CD4-positive, alpha-beta T cell treated with Interleukin-4 for 1 hour (primary cell): ENCODE measurements around the gene CKB.

Experiments used
- DNase-seq, 2 donors: peaks; one replicate each; pipeline ENCODE4 v3.0.0-alpha.2; 2020 to 2022

The CKB gene

DNA sequence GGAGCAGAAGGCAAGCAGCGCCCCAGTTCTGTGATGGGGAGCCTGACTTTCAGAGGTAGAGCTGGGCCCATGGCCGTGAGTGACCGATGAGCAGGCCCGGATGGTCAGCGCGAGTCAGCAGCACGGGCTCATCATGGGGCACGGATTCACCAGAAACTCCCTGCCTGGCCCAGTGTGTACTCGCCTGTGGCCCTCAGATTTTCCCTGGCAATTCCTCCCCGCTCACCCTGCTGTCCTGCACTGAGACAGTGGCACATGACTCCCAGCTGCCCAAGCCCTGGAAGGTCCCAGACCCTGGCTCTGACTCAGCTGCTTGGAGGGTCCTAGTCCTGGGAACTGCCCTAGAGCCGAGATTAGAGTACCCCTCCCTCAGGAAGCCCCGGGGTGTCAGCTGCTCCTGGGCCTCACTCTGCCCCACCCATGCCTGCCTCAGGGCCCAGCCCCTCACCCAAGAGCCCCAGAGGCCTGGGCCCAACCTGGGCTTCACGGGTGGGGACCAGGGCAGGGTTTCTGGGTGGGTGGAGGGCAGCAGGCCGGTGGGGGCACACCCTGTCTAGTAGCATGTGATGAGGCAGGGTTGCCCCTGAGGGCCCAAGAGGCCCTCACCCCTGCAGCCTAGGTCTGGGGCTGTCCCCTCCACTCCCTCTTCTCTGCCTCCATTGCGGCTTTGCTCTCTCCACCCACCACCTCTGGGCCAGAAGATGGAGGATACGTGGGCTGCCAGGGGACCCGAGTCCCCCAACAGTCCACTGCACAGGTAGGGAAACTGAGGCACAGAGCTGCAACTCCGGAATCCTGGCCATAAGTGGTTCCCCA lies 14.8 kb upstream of the CKB start:
- DNase-seq: no peak

GRCh38 chr14:103536693-103537092 lies 14.1 kb upstream of the CKB start:
- no peak for DNase-seq

GRCh38 chr14:103535891-103536565 lies 13.4 kb upstream of the CKB start:
- DNase-seq: no peak

- no peak for DNase-seq
Measured at GRCh38 chr14:103535081-103535890, 12.7 kb upstream of the CKB start.

DNA sequence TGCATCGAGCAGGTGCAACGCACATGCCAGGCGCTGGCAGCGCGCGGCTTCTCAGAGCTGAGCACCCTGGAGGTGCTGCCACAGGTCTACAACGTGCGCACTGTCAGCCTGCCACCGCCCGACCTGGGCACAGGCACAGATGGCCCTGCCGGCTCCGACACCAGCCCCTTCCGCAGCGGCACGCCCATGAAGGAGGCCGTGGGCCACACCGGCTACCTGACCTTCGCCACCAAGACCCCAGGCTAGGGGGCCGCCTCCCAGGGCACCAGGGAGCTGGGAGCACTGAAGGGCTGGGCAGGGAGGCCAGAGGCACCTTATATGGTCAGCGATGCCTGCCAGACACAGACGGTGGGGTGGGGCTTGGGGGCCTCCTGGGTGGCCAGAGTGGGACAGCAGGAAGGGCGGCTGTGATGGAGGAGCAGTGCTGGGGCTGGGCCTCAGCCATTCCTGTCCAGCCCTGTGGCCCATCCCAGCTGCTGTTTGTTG lies 12.0 kb upstream of the CKB start:
- DNase-seq: no peak

DNA sequence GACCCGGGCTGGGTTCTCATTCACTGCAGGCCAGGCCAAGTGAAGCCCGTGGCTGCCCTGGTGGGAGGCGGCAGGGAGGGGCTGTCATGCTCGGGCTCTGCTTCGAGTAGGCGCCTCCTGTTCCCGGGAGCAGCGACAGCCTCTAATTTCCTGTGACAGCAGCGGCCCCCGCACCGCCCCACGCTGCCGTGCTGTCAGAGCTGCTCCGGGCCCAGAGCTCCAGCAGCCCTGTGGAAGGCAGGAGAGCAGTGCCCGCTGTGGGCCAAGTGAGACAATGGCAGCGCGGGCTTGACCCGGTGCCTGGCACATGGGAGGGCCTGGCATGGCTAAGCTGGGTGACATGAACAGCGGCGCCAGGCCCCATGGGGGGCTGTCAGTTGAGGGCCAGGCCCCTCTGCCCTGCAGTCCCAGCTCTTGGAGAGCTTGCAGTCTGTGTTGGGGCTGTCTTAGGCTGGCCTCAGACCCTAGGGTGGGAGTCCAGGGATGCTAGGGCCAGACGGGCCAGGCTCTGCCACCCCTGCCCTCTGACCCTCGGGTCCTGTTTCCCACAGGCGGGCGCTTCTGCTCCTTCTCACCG lies 11.5 kb upstream of the CKB start:
- DNase-seq: no peak

DNA sequence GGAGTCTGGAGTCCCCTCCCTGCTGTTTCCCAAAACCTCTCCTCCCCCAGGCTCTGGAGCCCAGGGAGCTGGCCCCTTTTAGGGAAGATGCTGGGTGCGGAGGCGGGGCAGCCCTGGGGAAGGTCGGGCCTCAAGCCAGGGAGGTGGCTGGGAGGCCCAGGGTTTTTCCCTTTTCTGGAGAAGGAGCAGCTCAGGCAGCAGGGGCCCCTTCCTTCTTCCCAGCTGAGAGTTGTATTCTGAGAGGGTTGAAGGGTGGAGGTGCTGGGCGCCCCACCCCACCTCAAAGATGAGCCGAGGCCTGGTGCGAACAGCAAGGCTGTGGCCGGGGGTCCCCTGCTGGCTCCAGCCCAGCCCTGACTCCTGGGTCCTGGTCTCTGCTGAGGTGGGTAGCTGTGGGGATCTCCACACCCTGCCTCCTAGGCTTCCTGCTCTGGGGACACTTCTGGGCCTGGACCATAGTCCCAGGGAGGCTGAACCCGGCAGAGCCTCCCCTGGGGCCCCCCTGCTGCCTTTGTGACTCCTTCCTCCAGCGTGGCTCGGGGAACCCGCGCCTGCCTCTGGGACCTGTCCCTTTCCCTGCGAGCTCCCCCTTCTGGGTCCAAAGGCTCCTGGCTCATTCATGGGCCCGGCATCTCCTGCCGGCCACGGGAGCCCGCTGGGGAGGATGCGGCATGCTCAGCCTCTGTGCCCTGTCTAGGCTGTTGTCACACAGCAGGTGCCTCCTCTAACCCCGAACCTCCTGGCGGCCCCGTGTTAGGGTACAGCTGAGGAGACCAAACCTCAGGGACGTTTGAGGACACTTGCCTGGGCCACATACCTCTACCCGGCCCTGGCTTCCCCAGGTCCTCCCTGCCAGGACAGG lies 10.7 kb upstream of the CKB start:
- no peak for DNase-seq

DNA sequence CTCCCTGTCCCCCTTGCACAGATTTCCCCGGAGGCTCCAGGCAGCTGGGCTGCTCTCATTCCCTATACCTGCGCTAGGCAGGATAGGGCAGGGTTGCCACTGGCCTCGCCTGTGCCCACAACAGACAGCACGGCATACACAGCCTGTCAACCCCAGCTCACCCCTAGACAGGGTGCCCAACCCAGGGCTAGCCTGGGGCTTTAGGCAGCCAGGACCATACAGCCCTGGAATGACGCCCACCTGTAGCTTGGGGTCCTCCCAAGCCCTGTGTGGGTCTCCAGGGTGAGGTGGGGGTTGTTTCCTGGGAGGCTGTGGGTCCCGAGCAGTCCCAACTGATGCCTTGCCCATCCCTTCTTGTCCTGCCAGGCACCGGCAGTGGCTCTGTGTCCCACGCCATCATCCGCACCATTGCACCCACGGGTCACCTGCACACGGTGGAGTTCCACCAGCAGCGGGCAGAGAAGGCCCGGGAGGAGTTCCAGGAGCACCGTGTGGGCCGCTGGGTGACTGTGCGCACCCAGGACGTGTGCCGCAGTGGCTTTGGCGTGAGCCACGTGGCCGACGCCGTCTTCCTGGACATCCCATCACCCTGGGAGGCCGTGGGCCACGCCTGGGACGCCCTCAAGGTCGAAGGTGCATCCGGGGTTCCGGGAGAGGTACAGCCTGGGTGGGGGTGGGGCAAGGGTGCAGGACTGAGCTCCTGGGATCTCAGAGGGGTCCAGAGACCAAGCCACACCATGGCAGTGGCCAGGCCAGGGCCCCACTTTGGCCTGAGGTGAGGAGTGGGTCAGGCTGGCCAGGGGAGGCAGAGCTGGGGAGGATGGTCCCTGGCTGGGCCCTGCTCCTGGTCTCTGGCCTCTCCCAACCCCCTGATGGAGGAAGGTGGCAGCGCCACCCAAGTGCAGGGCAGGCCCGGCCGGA lies 9.8 kb upstream of the CKB start:
- no peak for DNase-seq

- no peak for DNase-seq
Measured at GRCh38 chr14:103531421-103532215, 9.0 kb upstream of the CKB start.

DNA sequence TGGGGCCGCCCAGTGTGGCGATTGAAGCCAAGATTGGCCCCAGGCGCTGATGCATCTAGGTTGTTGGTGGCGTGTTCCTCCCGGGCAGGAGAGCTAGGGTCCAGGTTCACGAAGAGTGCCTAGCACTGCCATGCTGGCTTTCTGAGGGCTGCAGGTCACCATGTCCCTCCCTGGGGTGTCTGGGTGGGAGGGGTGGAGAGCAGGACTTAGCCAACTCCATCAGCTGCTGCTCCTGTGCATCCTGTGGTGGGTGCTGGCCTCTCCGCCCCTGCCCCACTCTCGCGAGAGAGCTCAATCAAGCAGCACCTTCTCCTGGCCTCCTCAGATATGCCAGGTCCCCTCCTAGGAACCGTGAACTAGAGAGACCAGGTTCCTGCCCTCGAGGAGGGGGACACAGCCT lies 8.2 kb upstream of the CKB start:
- DNase-seq: no peak

DNA sequence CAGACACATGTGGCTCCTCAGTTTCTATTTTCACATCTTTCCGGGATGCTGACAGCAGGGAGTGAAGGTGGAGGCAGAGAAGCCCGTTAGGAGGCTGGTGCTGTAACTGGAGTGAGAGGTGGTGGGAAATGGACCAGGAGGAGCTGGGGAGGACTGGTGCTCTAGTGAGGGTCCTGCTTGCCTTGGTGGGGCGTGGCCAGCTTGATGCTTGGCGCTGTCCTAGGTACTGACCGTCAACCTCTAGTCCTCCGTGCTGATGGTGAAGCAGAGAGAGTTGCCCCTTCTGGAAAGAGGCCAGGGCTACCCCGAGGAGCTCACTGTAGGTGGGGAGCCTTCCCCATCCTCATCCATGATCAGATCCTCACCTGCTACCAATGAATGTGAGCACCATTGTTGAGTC lies 7.8 kb upstream of the CKB start:
- DNase-seq: no peak

GRCh38 chr14:103529383-103530365 lies 7.0 kb upstream of the CKB start:
- DNase-seq: no peak

DNA sequence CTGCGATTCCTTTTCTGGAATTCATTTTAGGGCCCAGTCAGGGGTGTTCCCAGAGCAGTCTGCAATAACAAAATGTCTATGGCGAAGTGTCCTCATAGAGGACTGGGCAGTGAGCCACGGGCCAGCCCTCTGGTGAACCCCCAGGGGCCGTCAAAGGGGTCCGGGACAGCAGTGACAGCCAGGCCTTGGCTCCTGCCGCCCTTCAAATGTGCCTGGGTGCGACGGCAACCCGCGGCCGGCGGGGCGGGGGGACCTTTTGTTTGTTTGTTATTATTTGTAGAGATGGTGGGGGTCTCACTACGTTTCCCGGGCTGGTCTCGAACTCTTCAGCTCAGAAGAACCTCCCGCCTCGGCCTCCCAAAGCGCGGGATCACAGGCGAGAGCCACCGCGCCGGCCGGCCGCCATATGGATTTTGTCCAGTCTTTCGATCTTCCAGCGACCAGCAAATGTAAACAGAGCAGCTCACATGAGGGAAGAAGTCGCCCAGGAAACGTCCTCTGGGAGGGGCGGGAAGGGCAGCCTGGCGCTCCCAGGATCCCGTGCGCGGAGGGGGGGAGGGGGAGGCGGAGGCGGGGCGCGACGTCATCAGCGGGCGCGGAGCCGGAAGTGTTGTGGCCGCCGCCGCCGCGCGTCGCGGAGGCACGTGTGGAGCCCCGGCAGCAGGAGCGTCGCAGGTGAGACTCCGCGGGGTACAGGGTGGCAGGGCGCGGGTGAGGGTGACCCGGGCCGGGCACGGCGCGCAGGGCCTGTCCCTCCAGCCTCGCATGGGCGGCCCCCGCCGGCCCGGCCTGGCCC lies 6.2 kb upstream of the CKB start, which contains the start of gene TRMT61A:
Gene TRMT61A (plus strand): TSS at position 610 of the 796 bp plus-strand sequence. CDS start 783 bp downstream, outside the sequence.
- DNase-seq: peak; percentile 80 to 85

DNA sequence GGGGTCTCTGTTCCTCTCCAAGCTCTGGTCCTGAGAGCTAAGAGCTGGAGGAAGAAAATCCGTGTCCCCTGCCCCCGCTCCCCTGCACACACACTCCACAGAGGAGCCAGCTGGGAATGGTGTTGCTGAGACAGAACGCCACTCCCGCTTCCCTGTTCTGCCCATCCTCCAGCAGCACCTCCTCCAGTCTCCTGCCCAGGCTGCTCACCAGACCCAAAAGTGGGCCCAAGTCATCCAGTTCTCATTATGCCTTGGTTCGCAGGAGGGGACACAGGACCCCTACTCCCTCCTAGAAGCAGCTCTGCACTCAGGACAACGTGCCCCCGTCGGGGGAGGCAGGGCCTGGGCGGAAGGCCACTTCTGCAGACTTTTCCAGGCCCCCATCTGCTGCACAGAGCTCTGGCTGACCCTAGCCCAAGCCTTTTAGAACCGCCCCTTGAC lies 5.5 kb upstream of the CKB start:
- no peak for DNase-seq

DNA sequence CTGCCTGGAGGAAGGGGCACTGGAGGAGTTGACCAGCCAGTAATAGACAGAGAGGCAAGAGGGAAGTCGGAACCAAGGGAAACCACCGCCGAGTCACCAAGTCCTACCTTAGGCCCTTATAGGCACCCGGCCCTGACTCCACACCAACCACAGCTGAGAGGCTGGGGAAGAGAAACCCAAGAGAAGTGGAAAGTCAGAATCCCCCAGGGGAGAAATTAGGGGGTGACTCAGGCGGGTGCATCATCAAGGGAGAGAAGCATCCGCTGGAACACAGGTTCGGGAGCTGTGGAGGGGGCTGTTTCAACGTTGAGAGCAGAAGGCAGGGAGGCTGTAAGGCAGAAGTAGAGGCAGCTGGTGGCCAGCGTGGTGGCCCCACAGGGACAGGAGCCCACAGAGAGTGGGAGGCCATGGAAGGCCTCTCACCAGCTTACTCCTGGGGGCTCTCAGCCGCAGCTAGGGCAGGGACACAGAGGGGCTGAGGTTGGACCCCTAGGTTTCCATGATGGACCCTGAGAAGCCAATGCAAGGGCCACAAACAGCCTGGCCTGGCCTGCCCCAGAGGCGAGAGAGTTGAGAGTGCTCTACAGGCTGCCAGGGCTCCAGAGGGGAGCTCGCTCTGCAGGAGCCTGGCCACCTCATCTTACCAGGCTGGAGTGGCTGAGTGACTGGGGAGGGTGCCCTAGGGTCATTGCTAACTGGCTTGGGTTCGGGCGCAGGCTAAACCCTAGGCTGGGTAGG lies 4.9 kb upstream of the CKB start:
- DNase-seq: peak in 1 of 2 donors; percentile 73

GRCh38 chr14:103526914-103527248 lies 4.3 kb upstream of the CKB start:
- no peak for DNase-seq
